Stimulated activated effector memory CD8-positive, alpha-beta T cell treated with anti-CD3 and anti-CD28 coated beads, Interleukin-12 subunit alpha, Interleukin-12 subunit beta, amount 100 ng/mL, for 72 hours (primary cell): ENCODE results near the gene PITPNB.

Source experiments
- ATAC-seq: fragments of 150-1000 bp; cut with Tn5 transposase; 2 replicates; pipeline ENCODE4 v1.10.0; 2021
- DNase-seq, 2 donors: peaks; one replicate each; pipeline ENCODE4 v3.0.0; 2021 to 2022; ENCODE audit warnings: low spot score in 2 of 2
- H3K27ac Mint-ChIP-seq: one replicate; pipeline ENCODE4 v1.8.0; 2022; ENCODE audit warnings: mild to moderate bottlenecking, mixed read lengths
- H3K36me3 Mint-ChIP-seq: one replicate; pipeline ENCODE4 v1.8.0; 2022; ENCODE audit warnings: mild to moderate bottlenecking, mixed read lengths
- H3K4me1 Mint-ChIP-seq: one replicate; pipeline ENCODE4 v1.8.0; 2022; ENCODE audit warnings: mixed read lengths
- H3K4me3 Mint-ChIP-seq: one replicate; pipeline ENCODE4 v1.8.0; 2022; ENCODE audit warnings: mild to moderate bottlenecking, mixed read lengths
- H3K9me3 Mint-ChIP-seq: one replicate; pipeline ENCODE4 v1.8.0; 2022; ENCODE audit warnings: mixed read lengths

Gene PITPNB

DNA sequence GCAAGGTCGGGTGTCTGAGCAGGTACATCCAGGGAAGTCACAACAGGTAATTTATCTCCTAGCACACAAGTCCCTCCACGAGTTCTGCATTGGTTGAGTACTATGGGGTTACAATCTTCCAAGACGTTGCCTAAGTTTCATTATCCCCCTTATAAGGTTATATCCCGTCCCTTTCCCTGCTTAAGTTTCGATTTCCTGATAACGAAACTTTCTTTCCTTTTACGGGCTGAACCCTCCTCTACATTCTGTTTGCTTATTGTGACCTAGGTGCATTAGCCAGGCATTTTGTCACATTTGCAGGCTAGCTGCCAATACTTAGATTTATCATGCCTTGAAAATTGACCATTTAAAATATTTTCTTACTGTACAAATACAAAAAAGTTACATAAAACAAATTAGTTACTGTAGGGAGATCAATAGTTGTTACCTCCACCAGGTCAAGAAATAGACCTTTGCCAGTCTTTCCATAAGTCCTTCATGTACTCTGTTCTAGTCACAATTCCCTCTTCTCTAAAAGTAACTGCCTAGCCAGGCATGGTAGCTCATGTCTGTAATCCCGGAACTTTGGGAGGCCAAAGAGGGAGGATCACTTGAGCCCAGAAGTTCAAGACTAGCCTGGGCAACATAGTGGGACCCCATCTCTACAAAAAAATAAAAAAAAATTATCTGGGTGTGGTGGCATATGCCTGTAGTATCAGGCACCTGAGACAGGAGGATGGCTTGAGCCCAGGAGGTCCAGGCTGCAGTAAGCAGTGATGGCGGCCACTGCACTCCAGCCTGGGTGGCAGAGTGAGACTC lies 14.3 kb upstream of the PITPNB start:
- H3K4me1 Mint-ChIP-seq, result no peaks in the 10 kb centered on the region
- no peak overlapping the region for H3K27ac Mint-ChIP-seq
- no peaks in the 10 kb centered on the region for H3K9me3 Mint-ChIP-seq
- ATAC-seq, result no peak
- no peaks in the 10 kb centered on the region for H3K36me3 Mint-ChIP-seq
- no peak overlapping the region for H3K4me3 Mint-ChIP-seq
- DNase-seq, result no peak

DNA sequence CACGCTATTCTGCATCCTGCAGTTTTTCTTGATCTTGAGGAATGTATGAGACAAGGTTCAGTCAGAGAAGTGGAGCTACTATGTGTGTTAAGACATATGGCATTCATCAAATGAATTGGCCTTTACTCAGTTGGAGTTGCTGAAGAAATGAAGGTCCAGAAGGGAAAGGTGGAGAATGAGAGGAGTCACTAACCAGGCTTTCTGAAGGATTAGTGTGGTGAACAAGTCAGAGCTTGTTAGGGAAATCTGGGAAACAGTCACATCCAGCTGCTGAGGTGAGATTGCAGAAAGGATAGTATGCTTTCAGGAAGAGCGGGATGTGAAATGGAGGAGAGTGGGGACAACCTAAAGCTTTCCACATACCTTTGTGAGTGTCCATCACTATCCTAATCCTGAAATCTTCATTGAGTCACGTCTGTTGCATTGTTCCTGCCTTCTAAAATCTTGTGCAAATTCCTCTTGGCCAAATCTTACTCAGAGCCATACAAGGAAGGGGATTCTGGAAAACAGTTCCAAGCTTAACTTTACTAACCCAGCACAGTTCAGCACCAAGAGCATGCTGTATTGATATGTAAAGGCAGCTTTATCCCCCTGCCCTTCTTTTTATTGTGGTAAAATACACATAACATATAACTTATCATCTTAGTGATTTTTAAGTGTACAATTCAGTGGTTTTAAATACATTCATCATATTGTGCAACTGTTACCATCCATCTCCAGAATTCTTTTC lies 11.4 kb upstream of the PITPNB start:
- DNase-seq (no peak), ATAC-seq (no peak)
- Mint-ChIP-seq H3K27ac (no peak overlapping the region), H3K4me1 (peaks cover 9% of the 10 kb centered on the region), H3K4me3 (no peak overlapping the region), H3K36me3 (no peaks in the 10 kb centered on the region), H3K9me3 (no peaks in the 10 kb centered on the region)

DNA sequence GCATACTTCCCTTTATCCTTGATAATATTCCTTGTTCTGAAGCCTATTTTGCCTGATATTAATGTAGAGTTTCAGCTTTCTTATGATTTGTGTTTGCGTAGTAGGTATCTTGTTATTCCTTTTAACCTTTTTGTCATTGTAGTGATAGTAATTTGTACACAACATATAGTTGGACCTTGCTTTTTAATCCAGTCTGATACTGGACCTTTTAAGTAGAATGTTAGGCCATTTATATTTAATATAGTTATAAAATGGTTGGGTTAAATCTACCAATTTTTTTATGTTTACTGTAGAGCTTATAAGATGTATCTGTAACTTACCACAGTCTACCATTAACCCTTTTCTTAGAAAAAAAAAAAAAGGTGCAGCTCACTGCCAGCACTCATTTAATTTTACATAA lies 8.6 kb upstream of the PITPNB start:
- DNase-seq (no peak), ATAC-seq (no peak)
- Mint-ChIP-seq H3K27ac (no peak overlapping the region), H3K9me3 (no peaks in the 10 kb centered on the region), H3K36me3 (peaks cover 10% of the 10 kb centered on the region), H3K4me1 (peaks cover 11% of the 10 kb centered on the region), H3K4me3 (no peak overlapping the region)

DNA sequence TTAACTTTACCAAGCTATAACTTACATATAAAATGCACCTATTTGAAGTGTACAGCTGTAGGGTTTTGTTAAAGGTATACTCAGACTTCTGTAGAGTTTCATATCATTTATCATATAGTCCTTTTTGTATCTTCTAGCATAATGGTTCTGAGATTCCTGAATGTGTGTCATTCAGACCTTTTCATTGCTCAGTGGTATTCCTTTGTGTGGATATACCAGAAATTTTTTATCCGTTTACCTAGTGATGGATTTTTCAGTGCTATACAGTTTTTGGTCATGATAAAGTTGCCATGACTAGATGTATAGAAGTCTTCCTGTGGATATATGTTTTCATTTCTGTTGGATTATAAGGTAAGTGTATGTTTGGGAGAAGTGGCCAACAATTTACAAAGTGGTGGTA lies 6.3 kb upstream of the PITPNB start:
- H3K4me3 Mint-ChIP-seq, result no peak overlapping the region
- DNase-seq (no peak), ATAC-seq (no peak)
- peaks cover 12% of the 10 kb centered on the region for H3K36me3 Mint-ChIP-seq
- H3K9me3 Mint-ChIP-seq, result no peaks in the 10 kb centered on the region
- peaks cover 16% of the 10 kb centered on the region for H3K4me1 Mint-ChIP-seq
- no peak overlapping the region for H3K27ac Mint-ChIP-seq

DNA sequence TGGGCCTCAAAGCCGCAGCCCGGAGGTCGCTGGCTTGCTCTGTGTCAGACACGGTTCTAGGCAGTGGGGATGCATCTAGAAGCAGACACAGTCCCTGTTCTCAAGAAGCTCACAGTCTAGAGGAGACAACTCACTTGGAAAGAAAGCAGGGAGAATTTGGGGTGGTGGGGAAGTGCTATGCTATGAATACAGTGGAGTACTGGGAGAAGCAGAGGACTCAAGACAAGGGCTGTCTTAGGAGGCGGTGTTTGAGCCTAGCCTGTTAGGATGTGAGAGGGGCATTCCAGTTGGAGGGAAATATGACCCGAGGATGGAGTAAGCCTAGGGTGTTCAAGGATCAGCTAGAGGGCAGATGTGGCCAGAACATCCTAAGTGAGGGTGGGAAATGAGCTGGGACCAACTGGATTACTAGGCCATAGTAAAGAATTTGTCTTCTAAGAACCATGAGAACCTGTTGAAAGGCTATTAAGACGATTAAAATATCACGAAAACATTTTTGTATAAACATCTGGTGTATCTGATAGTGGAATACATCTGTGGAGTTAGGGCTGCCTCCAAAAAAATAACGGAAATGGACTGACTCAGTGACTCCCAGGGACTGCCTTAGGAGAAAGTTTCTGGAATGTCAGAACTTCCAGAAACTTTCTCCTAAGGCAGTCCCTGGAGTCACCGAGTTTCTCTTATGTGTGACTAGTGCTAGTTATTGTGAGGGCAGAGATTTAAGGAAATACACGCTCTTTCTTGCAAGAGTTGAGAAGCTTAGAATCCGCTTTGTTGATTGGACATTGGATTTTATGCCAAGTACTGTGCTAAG lies 1.1 kb upstream of the PITPNB start:
- Mint-ChIP-seq H3K27ac (peak overlapping the region; percentile 99), H3K4me1 (peaks cover 38% of the 10 kb centered on the region), H3K4me3 (peak overlapping the region; percentile 94), H3K9me3 (no peaks in the 10 kb centered on the region), H3K36me3 (peaks cover 60% of the 10 kb centered on the region)
- DNase-seq (no peak), ATAC-seq (peak; percentile 78)

DNA sequence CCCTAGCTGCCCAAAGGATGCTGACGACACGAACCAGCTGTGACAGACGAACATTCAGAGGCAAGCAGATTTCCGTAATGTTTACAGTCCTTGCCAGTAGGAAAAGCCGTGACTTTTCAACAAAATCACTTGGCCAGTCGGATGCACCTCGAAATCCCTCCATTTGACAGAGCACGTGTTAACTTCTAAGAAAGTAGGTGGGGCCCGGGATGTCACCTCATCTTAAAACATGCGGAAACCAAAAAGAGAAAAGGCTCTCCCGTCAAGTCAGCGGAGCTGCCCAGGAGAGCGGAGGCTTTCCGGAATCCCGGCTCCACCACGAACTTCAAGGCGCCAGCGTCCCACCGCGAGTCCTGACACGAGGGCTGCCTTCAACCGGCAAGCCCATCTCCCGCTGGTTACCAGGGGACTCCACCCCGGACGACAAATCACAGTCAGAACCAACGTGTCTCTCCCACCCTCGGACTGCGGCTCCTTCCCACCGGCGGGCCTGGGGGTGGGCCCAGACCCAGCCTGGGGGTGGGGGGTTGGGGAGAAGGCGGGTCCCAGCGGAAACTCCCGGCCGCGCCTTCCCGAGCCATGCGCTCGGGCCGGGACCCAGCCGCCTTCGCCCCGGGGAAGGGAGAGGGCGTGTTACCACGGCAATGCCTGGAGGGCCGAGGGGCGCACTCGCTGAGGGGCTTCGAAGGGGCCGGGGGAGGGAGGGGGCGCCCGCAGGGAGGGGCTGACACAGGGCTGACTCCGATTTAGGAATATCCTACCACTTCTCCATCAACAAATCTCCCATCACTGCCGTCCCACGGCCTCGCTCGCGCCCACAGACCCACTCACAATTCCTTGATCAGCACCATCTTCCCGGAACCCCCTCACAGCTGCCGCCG lies 475 bp downstream of the PITPNB start:
- H3K9me3 Mint-ChIP-seq, result no peaks in the 10 kb centered on the region
- DNase-seq (peak; percentile 38 to 84), ATAC-seq (peak; percentile 63)
- peak overlapping the region; percentile 99 for H3K27ac Mint-ChIP-seq
- H3K4me1 Mint-ChIP-seq, result peaks cover 46% of the 10 kb centered on the region
- H3K36me3 Mint-ChIP-seq, result peaks cover 75% of the 10 kb centered on the region
- H3K4me3 Mint-ChIP-seq, result peak overlapping the region; percentile 94

DNA sequence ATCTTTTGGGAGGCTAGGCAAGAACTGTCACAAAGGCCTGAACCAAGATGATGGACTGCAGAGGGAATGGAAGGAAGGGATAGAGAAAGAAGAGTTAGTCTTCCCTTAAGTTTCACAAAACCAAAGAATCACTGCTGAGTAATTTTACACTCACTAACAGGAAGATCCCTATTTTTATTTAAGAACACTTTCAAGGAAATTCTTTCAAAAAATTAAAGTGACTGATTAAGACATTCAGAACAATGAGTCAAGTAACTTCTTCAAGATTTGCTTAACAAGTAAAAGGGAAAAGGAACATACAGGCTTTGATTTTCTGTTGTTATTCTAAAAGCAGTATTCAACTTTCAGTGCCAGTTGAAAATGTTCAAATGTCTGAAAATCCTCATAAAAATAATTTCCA lies 3.1 kb downstream of the PITPNB start:
- Mint-ChIP-seq H3K27ac (peak overlapping the region; percentile 17), H3K4me3 (no peak overlapping the region), H3K9me3 (no peaks in the 10 kb centered on the region), H3K4me1 (peaks cover 63% of the 10 kb centered on the region), H3K36me3 (peaks cover 90% of the 10 kb centered on the region)
- DNase-seq, result no peak
- ATAC-seq, result no peak

DNA sequence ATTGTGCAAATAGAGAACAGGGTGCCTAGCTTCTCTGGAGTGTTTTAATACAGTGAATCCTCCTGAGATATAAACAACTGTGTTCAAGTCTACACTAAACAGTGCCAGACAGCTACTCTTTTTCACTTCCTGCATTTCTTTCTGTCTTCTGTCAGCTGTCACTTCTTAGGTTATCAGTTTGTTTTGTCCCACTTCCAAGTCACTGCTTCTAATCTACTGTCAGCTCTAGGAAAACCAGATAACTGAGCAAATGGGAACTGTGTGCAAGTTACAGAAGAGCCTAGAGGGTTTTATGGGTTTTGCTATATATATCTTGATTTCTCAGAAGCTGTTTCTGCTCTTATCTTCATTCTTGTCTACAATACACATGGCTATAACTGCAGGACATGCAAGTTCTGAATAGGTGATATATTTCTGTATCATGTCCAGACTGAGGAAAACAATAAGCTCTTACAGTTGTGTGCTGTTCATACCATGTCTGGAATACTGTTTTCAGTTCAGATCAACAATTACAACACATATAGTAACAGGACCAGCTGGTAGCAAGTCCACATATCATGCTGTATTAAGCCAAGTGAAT lies 5.8 kb downstream of the PITPNB start:
- H3K4me1 Mint-ChIP-seq, result peaks cover 55% of the 10 kb centered on the region
- peaks cover 100% of the 10 kb centered on the region for H3K36me3 Mint-ChIP-seq
- no peak overlapping the region for H3K4me3 Mint-ChIP-seq
- H3K27ac Mint-ChIP-seq, result peak overlapping the region; percentile 11
- no peaks in the 10 kb centered on the region for H3K9me3 Mint-ChIP-seq
- DNase-seq (no peak), ATAC-seq (no peak)

DNA sequence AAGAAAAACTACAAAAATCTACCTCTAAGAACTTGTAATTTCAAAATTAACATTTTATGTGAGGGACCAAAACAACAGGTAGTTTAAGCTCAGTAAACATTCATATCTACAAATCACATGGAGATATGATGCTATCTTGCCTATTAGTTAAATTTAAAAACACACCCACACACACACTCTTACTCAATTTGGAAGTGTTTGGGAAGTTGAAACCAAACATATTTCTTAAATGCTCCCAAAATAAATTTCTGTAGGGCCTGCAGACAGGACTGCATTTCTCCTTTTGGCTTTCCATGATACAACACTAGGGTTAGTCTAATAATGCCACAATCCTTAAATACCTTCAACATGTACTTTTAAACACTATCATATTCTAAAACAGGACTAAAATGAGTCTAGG lies 7.0 kb downstream of the PITPNB start:
- no peak overlapping the region for H3K4me3 Mint-ChIP-seq
- H3K36me3 Mint-ChIP-seq, result peaks cover 100% of the 10 kb centered on the region
- no peaks in the 10 kb centered on the region for H3K9me3 Mint-ChIP-seq
- peaks cover 50% of the 10 kb centered on the region for H3K4me1 Mint-ChIP-seq
- no peak for ATAC-seq
- no peak overlapping the region for H3K27ac Mint-ChIP-seq
- no peak for DNase-seq

DNA sequence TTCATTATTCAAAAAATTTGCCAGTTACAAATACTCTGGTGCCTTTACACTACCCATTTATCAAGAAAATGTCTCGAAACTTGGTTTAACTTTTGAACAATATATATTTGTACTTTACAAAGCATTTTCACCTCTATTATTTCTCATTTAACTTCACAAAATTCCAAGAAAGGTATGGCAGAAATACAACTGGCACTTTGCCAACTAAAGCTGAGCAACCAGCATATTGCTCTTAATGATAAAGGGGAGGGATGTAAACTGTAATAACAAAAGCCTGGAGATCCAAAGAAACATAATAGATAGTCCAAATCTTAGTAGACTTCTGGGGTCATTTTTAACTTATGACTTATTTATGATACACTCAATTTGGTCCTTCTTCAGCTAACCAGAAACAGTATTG lies 7.7 kb downstream of the PITPNB start:
- no peak overlapping the region for H3K27ac Mint-ChIP-seq
- H3K4me1 Mint-ChIP-seq, result peaks cover 50% of the 10 kb centered on the region
- ATAC-seq (no peak), DNase-seq (no peak)
- H3K4me3 Mint-ChIP-seq, result no peak overlapping the region
- H3K36me3 Mint-ChIP-seq, result peaks cover 100% of the 10 kb centered on the region
- no peaks in the 10 kb centered on the region for H3K9me3 Mint-ChIP-seq

DNA sequence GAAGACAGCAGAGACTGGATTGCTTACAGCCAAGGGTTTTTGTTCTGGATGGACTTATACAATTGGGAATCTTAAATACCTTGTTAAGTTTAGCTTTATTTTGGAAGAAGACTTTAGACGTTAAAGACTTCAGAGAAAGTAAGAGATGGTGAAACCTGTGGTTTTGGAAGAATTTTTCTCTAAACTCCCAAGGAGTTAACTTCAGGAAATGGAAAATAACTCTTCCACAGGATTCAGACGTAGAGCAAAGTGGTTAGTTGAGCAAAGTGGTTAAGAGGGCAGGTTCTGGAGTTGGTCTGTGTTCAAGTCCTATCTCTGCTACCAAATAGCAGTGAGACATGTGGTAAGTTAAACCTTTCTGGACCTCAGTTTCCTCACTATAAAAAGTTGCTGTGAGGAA lies 12.8 kb downstream of the PITPNB start:
- Mint-ChIP-seq H3K4me3 (no peak overlapping the region), H3K27ac (peak overlapping the region; percentile 30), H3K9me3 (no peaks in the 10 kb centered on the region), H3K36me3 (peaks cover 100% of the 10 kb centered on the region), H3K4me1 (peaks cover 45% of the 10 kb centered on the region)
- DNase-seq (no peak), ATAC-seq (no peak)

DNA sequence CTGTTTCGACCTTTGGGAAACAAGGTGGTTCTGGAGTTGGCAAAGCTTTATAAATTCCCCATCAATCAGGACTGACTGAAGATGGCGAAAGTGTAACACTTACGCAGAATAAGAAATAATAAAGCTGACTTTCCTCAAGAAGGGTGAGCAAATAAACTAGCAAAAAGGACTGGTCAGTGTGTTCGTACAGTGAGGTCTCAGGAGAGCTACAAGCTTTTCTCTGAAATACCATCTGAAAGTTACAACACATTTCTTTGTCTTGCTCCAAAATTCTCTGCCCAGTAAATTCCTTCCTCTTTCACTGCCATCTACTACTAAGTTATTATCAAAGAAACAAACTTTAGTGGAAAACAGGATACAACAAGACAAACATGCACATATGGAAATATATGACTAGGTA lies 13.4 kb downstream of the PITPNB start:
- no peak overlapping the region for H3K27ac Mint-ChIP-seq
- H3K4me1 Mint-ChIP-seq, result peaks cover 44% of the 10 kb centered on the region
- peaks cover 100% of the 10 kb centered on the region for H3K36me3 Mint-ChIP-seq
- H3K9me3 Mint-ChIP-seq, result no peaks in the 10 kb centered on the region
- DNase-seq (no peak), ATAC-seq (no peak)
- H3K4me3 Mint-ChIP-seq, result no peak overlapping the region

DNA sequence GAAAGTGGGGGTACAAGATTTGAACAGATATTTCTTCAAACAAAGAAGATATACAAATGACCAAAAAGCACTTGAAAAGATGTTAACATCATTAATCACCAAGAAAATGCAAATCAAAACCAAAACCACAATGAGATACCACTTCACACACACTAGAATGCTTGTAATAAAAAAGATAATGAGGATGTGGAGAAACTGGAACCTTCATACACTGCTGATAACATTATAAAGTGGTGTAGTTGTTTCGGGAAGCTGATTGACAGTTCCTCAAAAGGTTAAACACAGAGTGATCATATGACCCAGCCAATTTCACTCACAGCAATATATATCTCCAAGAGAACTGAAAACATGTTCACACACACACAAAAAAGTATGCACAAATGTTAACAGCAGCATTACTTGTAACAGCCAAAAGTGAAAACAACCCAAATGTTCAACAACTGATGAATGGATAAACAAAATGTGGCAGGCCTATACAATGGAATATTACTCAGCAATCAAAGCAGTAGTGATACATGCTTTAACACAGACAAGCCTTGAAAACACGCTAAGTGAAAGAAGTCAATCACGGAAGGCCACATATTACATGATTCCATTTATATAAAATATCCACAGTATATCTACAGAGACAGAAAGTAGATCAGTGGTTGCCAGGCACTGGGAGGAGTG lies 15.1 kb downstream of the PITPNB start:
- Mint-ChIP-seq H3K9me3 (no peaks in the 10 kb centered on the region), H3K27ac (peak overlapping the region; percentile 43), H3K36me3 (peaks cover 100% of the 10 kb centered on the region), H3K4me1 (peaks cover 45% of the 10 kb centered on the region), H3K4me3 (no peak overlapping the region)
- ATAC-seq (peak; percentile 73), DNase-seq (no peak)

DNA sequence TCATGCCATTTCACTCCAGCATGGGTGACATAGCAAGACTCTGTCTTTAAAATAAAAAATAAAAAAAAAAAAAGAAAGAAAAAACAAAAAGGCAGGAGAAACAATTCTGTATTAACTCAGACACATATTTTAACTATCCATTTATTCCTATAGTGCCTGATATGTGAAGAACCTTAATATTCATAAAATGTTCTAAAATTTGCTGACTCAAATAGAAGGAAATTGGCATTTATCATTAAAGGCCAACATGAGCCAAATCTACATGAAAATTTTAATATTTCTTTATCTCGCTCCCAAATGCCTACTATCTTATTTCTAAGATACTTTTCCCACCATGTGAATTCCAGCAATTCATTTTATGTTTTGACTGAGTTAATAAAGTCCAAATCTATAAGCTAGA lies 18.9 kb downstream of the PITPNB start:
- H3K36me3 Mint-ChIP-seq, result peaks cover 100% of the 10 kb centered on the region
- no peak overlapping the region for H3K4me3 Mint-ChIP-seq
- no peak overlapping the region for H3K27ac Mint-ChIP-seq
- H3K9me3 Mint-ChIP-seq, result no peaks in the 10 kb centered on the region
- ATAC-seq, result no peak
- no peak for DNase-seq
- H3K4me1 Mint-ChIP-seq, result peaks cover 42% of the 10 kb centered on the region
